NCI-H748 treated with DMSO at 0.1 percent for 48 hours (cell line): ENCODE measurements around the gene GRB10.
A peak's percentile ranks its signal among the peaks of the same experiment; 100 is the strongest.
"Not testable (repeated sequence)": the region's sequence is repeated elsewhere in the genome, so short reads cannot be mapped to it uniquely, and the experiment has no call there.

Experiments
- DNase-seq: peaks from one replicate; lab custom pipeline; 2025; lab: John Stamatoyannopoulos, UW

GRB10 gene

GRCh38 chr7:50778189-50778588 lies 4.5 kb downstream of the GRB10 start:
- DNase-seq: no peak

- DNase-seq: no peak
These were observed 6.9 kb downstream of the GRB10 start for GRCh38 chr7:50775836-50776235.

GRCh38 chr7:50775231-50775630 lies 7.5 kb downstream of the GRB10 start:
- no peak for DNase-seq

- no peak for DNase-seq
These were observed 8.4 kb downstream of the GRB10 start for GRCh38 chr7:50774319-50774718.

- not testable (repeated sequence) for DNase-seq
These were observed 9.6 kb downstream of the GRB10 start for GRCh38 chr7:50773071-50773470.

DNA sequence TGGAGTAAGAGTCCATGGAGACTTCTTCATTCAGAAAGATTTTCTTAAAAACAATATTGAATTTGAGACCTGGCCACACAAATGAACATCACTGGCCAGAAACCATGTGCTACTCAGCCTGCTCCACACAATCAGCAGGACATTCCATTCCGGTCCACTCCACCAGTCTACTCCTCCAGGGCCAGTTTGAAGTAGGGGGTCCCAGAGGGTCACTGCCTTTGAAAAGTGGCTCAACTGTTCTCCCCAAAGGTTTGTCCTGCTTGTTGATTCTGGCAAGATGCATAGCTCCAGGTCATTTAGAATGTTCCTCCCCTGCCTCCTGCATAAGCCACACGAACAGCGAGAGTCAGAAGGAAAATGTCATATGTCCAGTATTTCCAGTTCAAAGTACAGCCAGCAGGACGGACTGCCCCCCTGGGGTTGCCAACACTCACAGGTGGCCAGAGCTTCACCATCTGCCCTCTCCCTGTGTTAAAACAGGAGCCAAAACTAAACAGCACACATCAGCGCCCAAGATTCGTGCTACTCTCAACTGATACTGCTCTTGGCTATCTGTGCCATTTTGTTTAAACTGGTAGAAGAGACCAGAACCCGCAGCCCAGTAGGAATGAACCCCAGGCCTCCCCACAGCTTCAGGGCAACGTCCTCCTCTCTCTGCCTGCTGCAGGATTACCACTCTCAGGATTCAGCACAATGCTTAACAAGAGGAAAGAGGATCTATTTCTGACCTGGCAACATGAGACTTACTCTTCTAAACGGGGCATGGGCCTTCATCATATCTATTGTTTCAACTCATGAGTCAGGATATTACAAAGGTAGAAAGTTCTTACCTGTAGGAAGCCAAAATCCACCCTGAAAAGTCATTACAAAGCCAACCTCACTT lies 11.3 kb downstream of the GRB10 start:
- no peak for DNase-seq

DNA sequence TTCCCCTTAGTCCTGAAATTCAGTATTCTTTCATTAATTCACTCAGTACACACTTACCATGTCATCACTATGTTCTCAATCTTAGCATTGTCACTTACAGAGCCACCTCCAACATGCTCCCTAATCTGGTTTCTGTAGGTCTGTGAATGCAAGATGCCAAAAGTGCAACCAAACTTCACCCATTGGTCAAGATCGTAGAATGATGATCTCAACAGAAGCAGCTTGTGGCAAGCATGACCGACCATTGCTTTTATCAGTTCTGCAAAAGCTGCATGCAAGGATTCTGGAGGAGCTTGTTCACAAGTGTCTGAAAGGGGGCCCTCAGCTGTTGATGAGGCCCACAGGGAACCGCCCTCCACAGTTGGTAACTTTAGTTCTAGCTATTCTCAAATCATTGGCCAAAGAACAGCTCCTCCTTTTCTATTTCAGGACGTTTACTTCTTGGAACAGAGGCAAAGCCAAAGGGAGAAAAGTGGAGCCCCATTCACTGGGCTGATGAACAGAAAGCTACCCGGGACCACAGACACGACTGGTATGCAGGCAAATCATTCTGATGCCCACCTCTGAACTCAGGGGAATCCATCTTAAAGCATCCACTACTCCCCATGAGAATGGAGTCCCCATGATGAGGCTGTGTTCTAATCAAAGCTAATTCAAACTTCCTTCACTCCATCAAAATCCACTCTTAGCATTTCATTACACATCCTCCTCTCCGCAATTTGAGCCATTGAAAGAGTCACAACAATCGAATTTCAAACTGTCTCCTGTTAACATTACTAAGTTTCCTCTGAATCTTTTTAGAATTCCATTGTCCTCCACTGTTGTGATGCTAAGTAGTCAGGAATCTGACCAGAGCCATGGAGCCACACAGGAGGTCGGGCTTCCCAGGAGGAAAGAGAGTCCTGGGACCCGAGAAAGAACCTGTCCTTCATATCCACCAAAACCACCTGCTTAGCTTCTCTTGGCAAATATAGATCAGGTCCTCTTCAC lies 13.9 kb downstream of the GRB10 start:
- no peak for DNase-seq

DNA sequence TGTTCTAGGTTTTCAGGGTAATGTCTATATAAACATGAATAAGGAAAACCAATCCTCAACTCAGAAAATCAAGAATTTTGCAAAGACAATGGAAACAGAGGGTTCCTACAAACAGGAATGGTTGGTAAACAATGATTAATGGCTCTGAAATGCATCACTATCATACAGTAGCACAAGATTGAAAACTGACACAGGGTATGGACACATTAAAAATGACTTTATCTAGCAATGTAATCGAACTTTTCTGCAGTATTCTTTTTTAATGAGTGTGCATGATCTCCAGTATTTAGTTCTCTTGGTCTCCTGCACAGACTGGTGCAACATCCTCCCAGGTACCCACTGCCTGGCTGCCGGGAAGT lies 15.9 kb downstream of the GRB10 start:
- DNase-seq: no peak

DNA sequence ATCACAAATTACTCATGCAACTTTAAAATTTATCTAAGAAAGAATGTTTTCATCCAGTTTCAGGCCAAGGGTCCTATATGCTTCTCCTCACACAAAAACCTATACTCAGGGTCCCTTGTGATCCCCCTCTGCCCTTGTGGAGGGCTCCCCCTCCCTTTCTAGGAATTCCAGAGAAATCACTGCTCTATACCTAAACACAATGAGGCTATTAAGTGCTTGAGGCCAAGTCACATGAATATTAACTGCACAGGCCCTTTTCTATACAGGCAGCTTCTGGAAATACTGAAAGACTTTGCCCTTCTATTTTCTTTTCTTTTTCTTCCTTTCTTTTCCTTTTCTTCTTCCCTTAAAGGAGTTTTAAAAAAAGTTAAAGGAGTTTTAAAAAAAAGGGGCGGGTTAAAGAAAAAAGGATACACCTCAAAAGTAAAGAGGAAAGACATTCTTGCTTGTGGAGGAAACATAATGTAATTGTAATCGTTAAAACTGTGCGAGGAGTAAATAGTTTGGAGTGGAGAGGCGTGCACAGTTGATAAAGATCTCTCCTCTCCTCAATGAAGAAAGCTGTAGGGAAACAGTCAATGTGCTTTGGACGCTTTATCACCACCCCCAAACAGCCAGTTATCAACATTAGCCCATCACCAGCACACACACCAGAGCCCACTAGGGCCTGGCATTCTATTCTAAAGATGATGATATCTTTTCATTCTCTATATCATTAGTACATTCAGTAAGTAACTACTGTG lies 16.4 kb downstream of the GRB10 start:
- DNase-seq: no peak

DNA sequence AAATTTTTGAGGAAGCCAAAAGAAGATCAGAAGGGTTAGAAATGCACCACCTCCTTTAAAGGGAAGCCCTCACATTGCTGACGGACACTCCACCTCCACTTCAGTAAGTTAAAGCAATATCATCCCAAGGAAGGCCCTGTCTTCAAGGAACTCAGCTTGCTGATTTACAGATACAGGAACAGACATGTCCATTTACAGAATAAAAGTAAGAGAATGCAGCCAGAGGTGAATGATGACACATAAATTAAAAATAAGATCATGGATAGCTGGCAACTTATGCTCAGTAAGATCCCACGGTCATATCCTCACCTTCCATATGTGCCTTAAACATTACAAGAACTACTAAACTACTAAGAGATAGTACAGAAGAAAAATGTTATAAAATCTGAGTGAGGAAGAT lies 20.4 kb downstream of the GRB10 start:
- no peak for DNase-seq

DNA sequence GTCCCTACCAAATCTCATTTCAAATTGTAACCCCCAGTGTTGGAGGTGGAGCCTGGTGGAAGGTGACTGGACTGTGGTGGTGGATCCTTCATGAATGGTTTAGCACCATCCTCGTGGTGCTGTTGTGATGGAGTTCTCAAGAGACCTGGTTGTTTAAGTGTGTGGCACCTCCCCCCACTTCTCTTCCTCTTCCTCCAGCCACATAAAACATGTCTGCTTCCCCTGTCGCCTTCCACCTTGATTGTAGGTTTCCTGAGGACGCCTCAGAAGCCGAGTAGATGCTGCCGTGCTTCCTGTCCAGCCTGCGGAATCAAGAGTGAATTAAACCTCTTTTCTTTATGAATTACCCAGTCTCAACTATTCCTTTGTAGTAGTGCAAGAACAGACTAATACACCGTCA lies 21.0 kb downstream of the GRB10 start:
- no peak for DNase-seq

DNA sequence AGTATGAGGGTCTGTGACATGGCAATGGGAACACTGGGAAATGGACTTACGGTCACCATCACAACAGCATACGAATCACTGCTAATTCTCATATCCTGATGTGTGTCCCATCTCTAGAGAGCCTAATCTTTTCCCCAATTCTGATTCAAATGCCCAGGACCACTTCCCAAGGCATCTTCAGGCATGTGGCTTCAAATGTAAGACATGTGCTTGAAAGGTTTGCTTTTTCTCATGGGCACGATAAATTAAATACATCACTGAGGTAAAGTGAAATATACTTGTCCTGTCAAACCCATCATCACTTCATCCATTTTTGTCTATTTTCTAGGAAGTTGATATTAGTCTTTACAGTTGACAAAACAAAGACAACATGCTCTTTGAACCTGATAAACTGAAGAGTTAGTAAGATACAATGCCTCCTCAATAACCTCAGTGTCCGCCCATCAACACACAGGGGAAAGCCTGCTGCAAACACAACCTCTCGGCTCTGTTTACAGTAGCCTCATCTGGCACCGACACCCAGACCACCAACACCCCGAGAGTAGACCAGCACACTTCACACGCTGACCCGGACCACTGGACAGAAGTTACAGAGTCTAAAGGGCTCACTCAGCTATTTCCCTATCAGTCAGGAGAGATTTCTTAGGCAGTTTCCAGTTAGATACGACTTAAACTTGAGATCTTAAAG lies 24.8 kb downstream of the GRB10 start:
- DNase-seq: no peak

GRCh38 chr7:50756180-50756579 lies 26.5 kb downstream of the GRB10 start:
- DNase-seq: no peak

DNA sequence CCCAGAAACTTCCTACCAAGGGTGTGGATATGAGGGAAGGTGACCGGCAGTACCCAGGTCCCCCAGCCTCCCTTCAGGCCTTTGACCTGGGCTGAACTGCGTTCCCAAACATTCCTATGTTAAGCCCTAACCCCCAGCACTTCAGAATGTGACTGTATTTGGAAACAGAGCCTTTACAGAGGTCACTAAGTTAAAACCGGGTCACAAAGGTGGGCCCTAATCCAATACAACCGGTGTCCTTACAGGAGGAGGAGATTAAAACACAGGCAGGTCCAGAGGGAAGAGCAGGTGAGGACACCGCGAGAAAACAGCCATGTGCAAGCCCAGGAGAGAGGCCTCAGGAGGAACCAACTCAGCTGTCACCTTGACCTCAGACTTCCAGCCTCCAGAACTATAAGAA lies 28.0 kb downstream of the GRB10 start:
- DNase-seq: no peak

DNA sequence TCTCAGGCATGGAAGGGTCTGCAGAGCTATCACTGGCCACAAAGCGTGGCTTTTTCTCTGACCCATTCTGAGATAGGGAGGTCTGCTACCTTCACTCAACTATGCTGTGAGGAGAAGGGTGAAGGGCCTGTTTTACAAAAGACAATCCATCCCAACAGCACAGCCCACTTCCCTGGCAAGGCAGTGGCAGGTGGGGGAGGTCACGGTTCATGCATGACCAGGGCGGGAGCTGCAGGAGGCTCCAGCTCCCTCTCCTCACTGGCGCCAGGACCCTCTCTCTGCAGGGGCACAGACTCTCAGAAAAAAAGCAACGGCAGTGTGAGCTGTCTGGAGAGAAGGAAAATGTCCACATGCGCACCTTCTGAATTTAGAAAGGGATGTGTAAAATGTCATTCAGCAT lies 28.5 kb downstream of the GRB10 start:
- no peak for DNase-seq

DNA sequence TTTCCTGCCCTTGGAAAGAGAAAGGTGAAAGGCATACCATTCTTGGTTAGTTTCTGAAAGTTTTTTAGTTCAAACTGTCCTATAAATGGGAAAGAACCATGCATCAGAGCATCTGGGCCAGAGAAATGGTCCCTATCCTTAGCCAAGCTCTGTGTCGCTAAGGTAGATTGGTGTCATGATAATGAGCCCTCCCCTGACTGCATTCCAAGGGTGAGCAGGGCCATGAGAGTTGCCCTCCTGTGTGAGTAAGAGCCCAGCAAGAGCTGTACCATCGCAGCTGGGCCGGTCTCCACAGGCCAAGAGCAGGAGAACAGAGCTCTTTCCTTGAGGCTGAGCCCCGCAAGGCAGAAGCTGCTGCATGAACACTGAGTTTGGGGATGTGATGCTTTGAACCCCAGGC lies 30.3 kb downstream of the GRB10 start:
- no peak for DNase-seq

GRCh38 chr7:50751146-50751545 lies 31.6 kb downstream of the GRB10 start:
- DNase-seq: peak; percentile 72

DNA sequence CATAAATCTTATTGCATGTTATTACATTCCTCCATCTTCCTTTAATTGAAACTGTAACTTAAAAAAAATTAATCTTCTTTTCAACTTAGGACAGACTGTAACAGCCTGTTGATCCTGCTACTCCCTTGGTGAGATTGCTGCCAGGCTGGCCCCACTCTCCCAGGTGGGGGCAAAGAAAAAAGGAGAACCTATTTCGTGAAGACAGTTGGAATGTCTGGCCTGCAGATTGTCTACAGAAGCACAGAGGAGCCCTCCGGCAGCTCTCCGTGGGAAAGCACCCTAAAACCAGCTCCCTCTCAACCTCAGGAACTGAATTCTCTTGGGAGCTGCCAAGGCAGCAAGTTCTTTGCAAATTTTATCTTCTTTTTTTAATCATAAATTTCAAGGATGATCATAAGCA lies 32.8 kb downstream of the GRB10 start:
- no peak for DNase-seq

GRCh38 chr7:50748472-50748871 lies 34.2 kb downstream of the GRB10 start:
- no peak for DNase-seq

- DNase-seq: no peak
These were observed 36.9 kb downstream of the GRB10 start for GRCh38 chr7:50745835-50746234.

GRCh38 chr7:50745336-50745735 lies 37.4 kb downstream of the GRB10 start:
- DNase-seq: no peak

DNA sequence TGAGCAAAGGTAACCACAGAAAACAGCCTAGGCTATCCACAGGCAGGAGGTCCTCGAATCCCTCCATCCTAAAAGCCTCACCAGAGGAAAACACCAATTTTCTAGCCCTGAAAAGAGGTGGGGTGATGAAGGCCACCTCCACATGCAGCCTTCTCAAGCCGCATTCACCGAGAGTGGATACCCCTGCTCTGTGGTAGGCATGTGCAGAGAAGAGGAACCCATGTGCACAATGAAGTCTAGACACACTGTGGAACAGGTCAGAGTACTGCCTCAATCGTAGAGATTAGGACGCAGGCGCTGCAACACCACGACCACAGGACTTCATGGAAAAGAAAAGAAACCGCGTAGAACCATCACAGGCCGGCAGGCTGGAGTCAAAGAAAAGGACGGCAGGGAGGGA lies 38.8 kb downstream of the GRB10 start:
- DNase-seq: no peak
